Endothelial cell of umbilical vein (primary cell): ENCODE measurements around the gene LRP5. TPM values are rescaled to one million over a fixed set of nuclear protein-coding genes. Genes with fewer than 3 reads are reported as not detected.

Experiments used
- BruUV-seq: library from RNA; stranded (reverse); fragments of 400-500 nt; replicated peaks from 2 replicates; lab custom pipeline; 2021; lab: Mats Ljungman, UMichigan
- CTCF ChIA-PET: fragments of 300-600, 350-600 bp; sonication (Branson Sonifier 250); formaldehyde crosslinking; loops from one replicate; lab custom pipeline; 2021; ENCODE audit warnings: antibody characterized with exemption, inconsistent platforms; lab: Charles Lee
- POLR2A ChIA-PET: fragments of 300-600, 350-600 bp; sonication (Branson Sonifier 250); formaldehyde crosslinking; loops from one replicate; lab custom pipeline; 2021; ENCODE audit warnings: antibody characterized with exemption, inconsistent platforms; lab: Charles Lee
- DNase-seq: peaks from one replicate; pipeline ENCODE4 v3.0.0-alpha.2; 2011; ENCODE audit warnings: low read depth, low spot score
- FAIRE-seq: peaks from 2 replicates; lab custom pipeline; 2011; peaks lifted over from hg19 to GRCh38; lab: Jason Lieb, UNC
- H2AFZ ChIP-seq: 2 replicates; pipeline ENCODE4 v1.6.0; 2012; ENCODE audit warnings: low read depth, low read length, control low read depth, inconsistent platforms
- H3K27ac ChIP-seq: 2 replicates; pipeline ENCODE4 v1.5.1; 2011; ENCODE audit warnings: low read depth, mild to moderate bottlenecking, control low read depth, low read length, moderate library complexity; ENCODE audit not compliant: insufficient read depth
- H3K27me3 ChIP-seq, 2 experiments: 2 replicates each; pipeline versions ENCODE4 v1.6.0 to v1.6.1; 2011; ENCODE audit warnings: low read length in 2 of 2, mixed read lengths in 1 of 2; ENCODE audit not compliant: control insufficient read depth in 2 of 2, insufficient read depth in 2 of 2
- H3K36me3 ChIP-seq, 2 experiments: 2 replicates in 1 of 2; 3 replicates in 1 of 2; pipeline ENCODE4 v1.5.1; 2011; ENCODE audit warnings: low read length in 2 of 2, mild to moderate bottlenecking in 1 of 2, moderate library complexity in 1 of 2; ENCODE audit not compliant: control insufficient read depth in 2 of 2, insufficient read depth in 2 of 2; ENCODE audit errors: extremely low read depth in 1 of 2
- H3K4me1 ChIP-seq: 3 replicates; pipeline ENCODE4 v1.5.1; 2011; ENCODE audit warnings: mild to moderate bottlenecking, low read length; ENCODE audit not compliant: control insufficient read depth, insufficient read depth; ENCODE audit errors: extremely low read depth
- H3K4me2 ChIP-seq: 2 replicates; pipeline ENCODE4 v1.6.1; 2011; ENCODE audit warnings: low read length, control low read depth, mixed read lengths; ENCODE audit not compliant: insufficient read depth
- H3K4me3 ChIP-seq, 3 experiments: fragments of 200-600 bp in 1 of 3; sonication (generic), shearing (Covaris generic) in 1 of 3; replicated peaks in 1 of 3; 2 replicates each; pipeline ENCODE4 v1.5.1; 2011 to 2016; ENCODE audit warnings: control low read depth in 3 of 3, low read length in 3 of 3, mild to moderate bottlenecking in 2 of 3, inconsistent platforms in 1 of 3, low read depth in 1 of 3, moderate library complexity in 1 of 3; ENCODE audit not compliant: insufficient read depth in 1 of 3
- H3K79me2 ChIP-seq: 2 replicates; pipeline ENCODE4 v1.6.0; 2012; ENCODE audit warnings: low read length, inconsistent platforms; ENCODE audit not compliant: control insufficient read depth, insufficient read depth
- H3K9ac ChIP-seq: replicated peaks from 2 replicates; pipeline ENCODE3; 2011; ENCODE audit warnings: low read length, control low read depth; ENCODE audit not compliant: insufficient read depth; ENCODE audit errors: extremely low read depth
- H3K9me1 ChIP-seq: replicated peaks from 3 replicates; pipeline ENCODE4 v1.6.0; 2011; ENCODE audit warnings: mild to moderate bottlenecking, low read length; ENCODE audit not compliant: control insufficient read depth, insufficient read depth; ENCODE audit errors: extremely low read depth
- H3K9me3 ChIP-seq: replicated peaks from 2 replicates; pipeline ENCODE4 v1.5.1; 2012; ENCODE audit warnings: low read length, inconsistent platforms; ENCODE audit not compliant: control insufficient read depth, insufficient read depth
- H4K20me1 ChIP-seq: replicated peaks from 2 replicates; pipeline ENCODE3; 2011; ENCODE audit warnings: mild to moderate bottlenecking, low read length; ENCODE audit not compliant: control insufficient read depth, insufficient read depth; ENCODE audit errors: extremely low read depth
- CTCF ChIP-seq, 2 donors: IDR thresholded peaks; 1 replicate in 1 of 2; 2 replicates in 1 of 2; pipeline ENCODE4 v1.5.1; 2011; ENCODE audit warnings: low read length in 2 of 2, mild to moderate bottlenecking in 2 of 2, moderate library complexity in 2 of 2, control low read depth in 1 of 2, inconsistent platforms in 1 of 2, low read depth in 1 of 2; ENCODE audit not compliant: insufficient read depth in 1 of 2; ENCODE audit errors: extremely low read depth in 1 of 2
- EZH2 ChIP-seq: IDR thresholded peaks from 2 replicates; pipeline ENCODE4 v1.6.1; 2012; ENCODE audit warnings: borderline replicate concordance, low read depth, mild to moderate bottlenecking, moderate library complexity, low read length, inconsistent platforms; ENCODE audit not compliant: severe bottlenecking
- FOS ChIP-seq: IDR thresholded peaks from 2 replicates; pipeline ENCODE4 v1.6.1; 2011; ENCODE audit warnings: mild to moderate bottlenecking, low read length, moderate library complexity, borderline replicate concordance; ENCODE audit not compliant: insufficient read depth
- GATA2 ChIP-seq: IDR thresholded peaks from 2 replicates; pipeline ENCODE4 v1.7.0; 2011; ENCODE audit warnings: low read depth, mild to moderate bottlenecking, moderate library complexity, mixed read lengths, low read length; ENCODE audit not compliant: insufficient read length, insufficient read depth
- JUN ChIP-seq: IDR thresholded peaks from 2 replicates; pipeline ENCODE4 v1.6.1; 2011; ENCODE audit warnings: borderline replicate concordance, low read depth; ENCODE audit not compliant: insufficient read length, insufficient read depth
- MAX ChIP-seq: IDR thresholded peaks from 2 replicates; pipeline ENCODE4 v1.6.1; 2011; ENCODE audit not compliant: insufficient read depth, insufficient read length
- MYC ChIP-seq: IDR thresholded peaks from one replicate; pipeline ENCODE4 v1.6.1; 2011; ENCODE audit warnings: mild to moderate bottlenecking, low read depth, low read length
- POLR2A ChIP-seq: IDR thresholded peaks from 2 replicates; pipeline ENCODE4 v1.6.1; 2012; ENCODE audit warnings: low read depth, mild to moderate bottlenecking, control low read depth, low read length
- POLR2AphosphoS5 ChIP-seq: IDR thresholded peaks from 2 replicates; pipeline ENCODE4 v1.6.1; 2012; ENCODE audit warnings: low read depth, mild to moderate bottlenecking, control low read depth, low read length, moderate library complexity; ENCODE audit not compliant: insufficient read depth
- dilution Hi-C: fragments of 300-500 bp; cut with MboI; formaldehyde crosslinking; loops from one replicate; pipeline ENCODE4 v1.15.0; 2019; ENCODE audit warnings: low sequenced_read_pairs; ENCODE audit not compliant: extremely low pct_ligation_motif_present
- intact Hi-C: fragments of 100-400 bp; cut with micrococcal nuclease; formaldehyde crosslinking; loops from one replicate; pipeline ENCODE4 v1.10.0; 2022
- polyA plus RNA-seq, 4 experiments: library from polyadenylated mRNA; depleted of rRNA in 3 of 4; stranded (reverse) in 3 of 4; unstranded in 1 of 4; fragments of >200 nt; gene quantifications; 2 replicates each; pipeline versions ENCODE4 v1.2.1 to v1.2.3, GENCODE V29; 2011 to 2012; ENCODE audit warnings: missing spikeins in 1 of 4
- total RNA-seq: library from RNA; stranded (reverse); gene quantifications from 2 replicates; pipeline ENCODE4 v1.2.3, GENCODE V29; 2021

The LRP5 gene
- total and polyA plus RNA-seq, 2 donors (not counting 3 experiments of a cell fraction or from before 2014, with no cell fraction given), result 35.1 to 51.8 TPM

- no peaks in the 10 kb centered on the region for H4K20me1 ChIP-seq
- ChIA-PET CTCF (no interaction called here), POLR2A (no interaction called here)
- peaks cover 21% of the 10 kb centered on the region for H3K4me1 ChIP-seq
- H3K36me3 ChIP-seq, result no peaks in the 10 kb centered on the region
- no peaks in the 10 kb centered on the region for H3K9me1 ChIP-seq
- no peak overlapping the region for H3K4me2 ChIP-seq
- no TSS peak for BruUV-seq
- no peak for FAIRE-seq
- no peak for DNase-seq
- dilution Hi-C loops, result no loop called here
- H2AFZ ChIP-seq, result no peak overlapping the region
- H3K9ac ChIP-seq, result no peak overlapping the region
- H3K27me3 ChIP-seq, result no peaks in the 10 kb centered on the region
- H3K79me2 ChIP-seq, result peaks cover 2% of the 10 kb centered on the region
- TF ChIP-seq MYC (no peak), FOS (no peak), JUN (no peak), POLR2A (no peak), EZH2 (no peak), MAX (no peak), GATA2 (no peak), CTCF (IDR thresholded peaks at IDR 0.05; ENCODE audit: extremely low read depth in 1 of 2, insufficient read depth in 1 of 2, low read depth in 1 of 2, low read length in 2 of 2) (no peak), POLR2AphosphoS5 (no peak)
- intact Hi-C loops, result no loop called here
- no peak overlapping the region for H3K27ac ChIP-seq
- H3K9me3 ChIP-seq, result no peaks in the 10 kb centered on the region
- H3K4me3 ChIP-seq, result no peak overlapping the region
Measured at GRCh38 chr11:68334923-68335322, 22.5 kb downstream of the LRP5 start.
